Thyroid gland (tissue), 4 donors: ENCODE results near the gene STK32B. TPM values are rescaled to one million over a fixed set of nuclear protein-coding genes. Genes with fewer than 3 reads are reported as not detected.
"Not testable (repeated sequence)": the region's sequence is repeated elsewhere in the genome, so short reads cannot be mapped to it uniquely, and the experiment has no call there.

Experiments
- DNase-seq, 2 donors: peaks; one replicate each; pipeline ENCODE4 v3.0.0-alpha.2; 2019
- H3K27ac ChIP-seq, 3 donors: fragments of 200-600 bp; sonication (generic); 1 replicate in 2 of 3; 2 replicates in 1 of 3; pipeline ENCODE4 v1.5.1; 2016 to 2019; ENCODE audit warnings: mild to moderate bottlenecking in 1 of 3, moderate library complexity in 1 of 3
- H3K27me3 ChIP-seq: fragments of 200-600 bp; sonication (generic); one replicate; pipeline ENCODE4 v1.5.1; 2019
- H3K36me3 ChIP-seq, 2 donors: fragments of 200-600 bp; sonication (generic); one replicate each; pipeline ENCODE4 v1.5.1; 2016 to 2019
- H3K4me1 ChIP-seq, 2 donors: fragments of 200-600 bp; sonication (generic); one replicate each; pipeline ENCODE4 v1.5.1; 2017 to 2019
- H3K4me3 ChIP-seq, 3 donors: fragments of 200-600 bp; sonication (generic); replicated peaks in 1 of 3; 1 replicate in 2 of 3; 2 replicates in 1 of 3; pipeline ENCODE4 v1.5.1; 2016; ENCODE audit warnings: mild to moderate bottlenecking in 1 of 3
- H3K9me3 ChIP-seq: fragments of 200-600 bp; sonication (generic); one replicate; pipeline ENCODE4 v1.5.1; 2017
- CTCF ChIP-seq, 6 experiments: fragments of 200-600 bp in 3 of 6; fragments of 450-650 bp in 3 of 6; sonication (generic) in 3 of 6; IDR thresholded peaks; one replicate each; pipeline ENCODE4 v1.5.1; 2016 to 2019; ENCODE audit warnings: antibody characterized with exemption in 6 of 6, mild to moderate bottlenecking in 2 of 6, inconsistent platforms in 1 of 6, moderate library complexity in 1 of 6
- POLR2A ChIP-seq, 2 donors: fragments of 450-650 bp; IDR thresholded peaks; one replicate each; pipeline ENCODE4 v1.6.1; 2017; ENCODE audit warnings: antibody characterized with exemption in 2 of 2, mild to moderate bottlenecking in 2 of 2, moderate library complexity in 1 of 2
- WGBS, 2 donors: methylation state at CpG; one replicate each; pipeline ENCODE4 v1.1.5; 2017; 5-methylcytosine and 5-hydroxymethylcytosine counted together
- intact Hi-C: fragments of 100-400 bp; cut with DNase I; formaldehyde crosslinking; loops from one replicate; pipeline ENCODE4 v1.15.1; 2023
- total RNA-seq, 4 donors: library from RNA; depleted of rRNA; stranded (reverse); fragments of >200 nt; gene quantifications; one replicate each; pipeline ENCODE4 v1.2.3, GENCODE V29; 2016

STK32B gene
- total RNA-seq, 4 donors from 2014 or later: 1.9 to 14.8 (median 4.4) TPM

DNA sequence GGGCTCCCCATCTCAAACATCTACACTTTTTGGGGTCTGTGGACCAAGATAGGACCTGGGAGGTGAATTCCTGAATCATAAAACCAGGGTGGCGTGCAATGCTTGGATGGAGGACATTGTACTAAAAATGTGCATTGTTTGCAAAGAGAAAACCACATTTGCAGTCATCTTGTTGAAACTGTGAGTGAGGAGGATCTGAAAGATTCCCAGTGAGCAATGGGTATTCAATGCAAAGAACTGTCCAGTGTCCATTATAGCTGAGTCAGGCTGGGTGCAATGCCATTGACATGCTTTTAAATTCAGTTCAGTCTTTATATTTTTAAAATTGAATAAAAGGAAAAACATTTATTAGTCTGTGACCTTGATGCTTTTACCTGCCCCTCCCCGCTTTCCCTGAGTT lies 215.7 kb downstream of the STK32B start:
- no peak overlapping the region for H3K27ac ChIP-seq
- WGBS, 2 donors: 89 to 91% methylated on average over 2 of the region's 2 CpGs
- H3K9me3 ChIP-seq: no peaks in the 10 kb centered on the region
- H3K4me1 ChIP-seq: no peaks in the 10 kb centered on the region
- H3K27me3 ChIP-seq: no peaks in the 10 kb centered on the region
- H3K4me3 ChIP-seq: no peak overlapping the region
- TF ChIP-seq POLR2A (IDR thresholded peaks at IDR 0.05) (no peak), CTCF (IDR thresholded peaks at IDR 0.05) (no peak)
- DNase-seq: no peak
- H3K36me3 ChIP-seq: no peaks in the 10 kb centered on the region
- intact Hi-C loops: no loop called here

DNA sequence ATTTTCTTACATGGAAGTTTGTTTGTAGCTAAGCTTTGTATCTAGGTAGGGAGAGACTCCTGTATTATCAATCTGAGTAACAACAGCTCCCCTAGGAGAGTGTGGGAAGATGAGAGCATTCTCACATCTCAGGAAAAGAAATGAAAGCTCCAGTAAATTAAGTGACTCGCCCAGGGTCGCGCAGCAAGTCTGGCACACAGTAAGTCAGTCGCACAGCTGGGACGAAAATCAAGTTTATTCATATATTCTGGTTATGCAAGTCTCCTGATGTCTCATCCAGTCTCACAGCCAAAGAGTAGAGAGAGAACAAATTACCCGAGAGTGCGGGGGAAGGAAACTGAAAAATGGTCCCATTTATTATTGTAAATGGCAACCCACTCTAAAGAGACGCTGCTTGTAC lies 216.1 kb downstream of the STK32B start:
- intact Hi-C loops: no loop called here
- no peak for DNase-seq
- H3K4me1 ChIP-seq: no peaks in the 10 kb centered on the region
- 82 to 89% methylated on average over 8 of the region's 8 CpGs for WGBS, 2 donors
- no peaks in the 10 kb centered on the region for H3K27me3 ChIP-seq
- H3K9me3 ChIP-seq: no peaks in the 10 kb centered on the region
- no peaks in the 10 kb centered on the region for H3K36me3 ChIP-seq
- no peak overlapping the region for H3K27ac ChIP-seq
- no peak overlapping the region for H3K4me3 ChIP-seq
- TF ChIP-seq POLR2A (IDR thresholded peaks at IDR 0.05) (no peak), CTCF (IDR thresholded peaks at IDR 0.05) (no peak)

DNA sequence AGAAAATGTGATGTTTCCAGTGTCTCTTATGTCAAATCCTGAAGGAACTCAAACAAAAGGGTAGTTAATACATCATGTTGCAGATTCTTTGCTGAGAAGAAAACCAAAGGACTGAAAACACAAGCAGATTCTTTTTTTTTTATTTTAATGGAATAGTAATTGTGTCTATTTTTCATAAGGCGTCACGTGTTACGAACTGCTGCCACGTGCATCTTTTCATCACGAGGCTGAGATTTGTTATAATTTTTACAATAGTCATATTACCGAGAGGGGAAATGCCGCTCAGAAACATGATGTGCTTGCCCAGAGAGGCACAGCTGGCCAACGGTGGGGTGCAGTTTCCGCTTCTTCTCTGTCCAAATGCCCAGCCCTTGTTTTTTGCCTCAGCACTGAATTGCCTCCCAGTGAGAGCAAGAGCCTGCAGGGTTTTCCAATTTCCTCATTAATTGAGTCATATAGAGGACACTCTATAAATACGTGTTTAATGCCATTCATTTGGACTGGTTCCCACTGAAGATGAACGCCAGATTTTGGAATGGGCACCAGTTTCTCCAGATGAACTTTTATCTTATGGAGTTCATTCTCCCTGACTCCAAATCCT lies 225.3 kb downstream of the STK32B start:
- Histone ChIP-seq H3K27me3 (no peaks in the 10 kb centered on the region), H3K9me3 (no peaks in the 10 kb centered on the region), H3K27ac (no peak overlapping the region), H3K36me3 (no peaks in the 10 kb centered on the region), H3K4me1 (no peaks in the 10 kb centered on the region), H3K4me3 (no peak overlapping the region)
- no peak for DNase-seq
- TF ChIP-seq POLR2A (IDR thresholded peaks at IDR 0.05): no peak
- TF ChIP-seq CTCF (IDR thresholded peaks at IDR 0.05): no peak
- WGBS, 2 donors: 87 to 91% methylated on average over 11 of the region's 11 CpGs
- intact Hi-C loops: no loop called here

GRCh38 chr4:5277079-5277478 lies 225.8 kb downstream of the STK32B start:
- Histone ChIP-seq H3K4me3 (no peak overlapping the region), H3K9me3 (no peaks in the 10 kb centered on the region), H3K27me3 (no peaks in the 10 kb centered on the region), H3K36me3 (no peaks in the 10 kb centered on the region), H3K27ac (no peak overlapping the region), H3K4me1 (no peaks in the 10 kb centered on the region)
- WGBS, 2 donors: 76 to 85% methylated on average over 2 of the region's 2 CpGs
- intact Hi-C loops: no loop called here
- TF ChIP-seq POLR2A (IDR thresholded peaks at IDR 0.05) (no peak), CTCF (IDR thresholded peaks at IDR 0.05) (no peak)
- DNase-seq: no peak

DNA sequence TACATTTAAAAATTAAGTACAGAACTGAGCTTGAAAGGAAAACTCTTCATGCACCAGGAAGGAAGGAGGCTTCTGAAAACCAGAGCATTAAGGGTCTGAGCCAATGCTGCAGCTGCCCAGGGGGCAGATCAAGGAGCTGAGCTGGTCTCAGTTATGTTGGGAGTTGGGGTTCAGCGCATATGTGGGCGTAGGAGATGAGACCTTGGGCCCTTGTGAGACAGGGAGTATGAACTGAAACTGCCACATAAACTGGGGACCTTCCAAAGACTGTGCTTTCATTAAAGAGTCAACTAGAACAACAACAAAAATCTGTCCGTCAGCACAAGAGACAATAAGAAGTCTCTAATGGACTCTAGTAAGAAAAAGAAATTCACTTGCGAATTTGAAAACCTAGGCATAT lies 226.9 kb downstream of the STK32B start:
- no peak overlapping the region for H3K4me3 ChIP-seq
- no peak overlapping the region for H3K27ac ChIP-seq
- no peaks in the 10 kb centered on the region for H3K9me3 ChIP-seq
- H3K36me3 ChIP-seq: no peaks in the 10 kb centered on the region
- H3K27me3 ChIP-seq: no peaks in the 10 kb centered on the region
- no peaks in the 10 kb centered on the region for H3K4me1 ChIP-seq
- no peak for TF ChIP-seq POLR2A (IDR thresholded peaks at IDR 0.05)
- TF ChIP-seq CTCF (IDR thresholded peaks at IDR 0.05): no peak
- whole genome bisulfite sequencing, 2 donors: 85 to 89% methylated on average over 4 of the region's 4 CpGs
- intact Hi-C loops: no loop called here
- no peak for DNase-seq

GRCh38 chr4:5280069-5280468 lies 228.8 kb downstream of the STK32B start:
- intact Hi-C loops, H3K9me3 ChIP-seq, H3K27me3 ChIP-seq, H3K27ac ChIP-seq, H3K36me3 ChIP-seq, DNase-seq, H3K4me3 ChIP-seq, H3K4me1 ChIP-seq: not testable (repeated sequence)
- 52 to 75% methylated on average over 1 of the region's 1 CpG for WGBS, 2 donors
